OCI-LY1 (cell line): ENCODE data around the gene CTNNA3.

Source experiments
- H2AFZ ChIP-seq: fragments of 200-600 bp; sonication (generic), shearing (Covaris generic); 2 replicates; pipeline ENCODE4 v1.6.0; 2014; ENCODE audit warnings: antibody characterized with exemption, mild to moderate bottlenecking, low read length
- H3F3A ChIP-seq: fragments of 200-600 bp; sonication (generic), shearing (Covaris generic); 2 replicates; pipeline ENCODE4 v1.6.0; 2014; ENCODE audit warnings: mild to moderate bottlenecking, antibody characterized with exemption, low read length, moderate library complexity; ENCODE audit not compliant: insufficient read depth
- H3K27ac ChIP-seq: fragments of 200-600 bp; sonication (generic); 2 replicates; pipeline ENCODE4 v1.5.1; 2014; ENCODE audit warnings: low read length, mixed run types, mild to moderate bottlenecking, low read depth; ENCODE audit not compliant: poor library complexity, severe bottlenecking
- H3K27me3 ChIP-seq: fragments of 200-600 bp; sonication (generic); 2 replicates; pipeline ENCODE4 v1.6.0; 2014; ENCODE audit warnings: antibody characterized with exemption, mild to moderate bottlenecking, low read length, moderate library complexity; ENCODE audit not compliant: insufficient read depth
- H3K36me3 ChIP-seq: fragments of 200-600 bp; sonication (generic); 2 replicates; pipeline ENCODE4 v1.6.1; 2014; ENCODE audit warnings: mild to moderate bottlenecking, antibody characterized with exemption, low read length, moderate library complexity, mixed read lengths; ENCODE audit not compliant: insufficient read depth
- H3K4me1 ChIP-seq: fragments of 200-600 bp; sonication (generic); 2 replicates; pipeline ENCODE4 v1.5.1; 2014; ENCODE audit warnings: mild to moderate bottlenecking, low read length, moderate library complexity; ENCODE audit not compliant: insufficient read depth, severe bottlenecking
- H3K4me2 ChIP-seq: fragments of 200-600 bp; sonication (generic), shearing (Covaris generic); 2 replicates; pipeline ENCODE4 v1.6.1; 2014; ENCODE audit warnings: low read length
- H3K4me3 ChIP-seq: fragments of 200-600 bp; sonication (generic); 2 replicates; pipeline ENCODE4 v1.5.1; 2014; ENCODE audit warnings: low read length, low read depth, mild to moderate bottlenecking, mixed read lengths; ENCODE audit not compliant: poor library complexity, severe bottlenecking
- H3K79me2 ChIP-seq: fragments of 200-600 bp; shearing (Covaris generic); 2 replicates; pipeline ENCODE4 v1.6.1; 2016; ENCODE audit warnings: mixed run types, low read length, mixed read lengths; ENCODE audit not compliant: insufficient read depth
- H3K9ac ChIP-seq: fragments of 200-600 bp; sonication (generic), shearing (Covaris generic); 2 replicates; pipeline ENCODE4 v1.6.1; 2014; ENCODE audit warnings: mild to moderate bottlenecking, low read length, mixed read lengths
- H3K9me2 ChIP-seq: fragments of 200-600 bp; sonication (generic), shearing (Covaris generic); 2 replicates; pipeline ENCODE4 v1.6.1; 2014; ENCODE audit warnings: low read depth, mild to moderate bottlenecking, low read length, mixed read lengths
- H3K9me3 ChIP-seq: fragments of 200-600 bp; shearing (Covaris generic); 2 replicates; pipeline ENCODE4 v1.6.1; 2014; ENCODE audit warnings: low read length, mixed read lengths
- H4K20me1 ChIP-seq: fragments of 200-600 bp; sonication (generic), shearing (Covaris generic); 2 replicates; pipeline ENCODE4 v1.6.0; 2016; ENCODE audit warnings: mild to moderate bottlenecking, low read length; ENCODE audit not compliant: insufficient read depth
- EZH2 ChIP-seq: fragments of 200-600 bp; sonication (generic), shearing (Covaris generic); IDR thresholded peaks from 2 replicates; pipeline ENCODE4 v1.8.0; 2017; ENCODE audit warnings: borderline replicate concordance, mixed run types, mild to moderate bottlenecking, antibody characterized with exemption, low read length, moderate library complexity, mixed read lengths
- TF ChIP-seq, protein P1 (sequence below): fragments of 200-600 bp; sonication (generic), shearing (Covaris generic); IDR thresholded peaks from 2 replicates; pipeline ENCODE4 v1.5.1; 2017; ENCODE audit warnings: mild to moderate bottlenecking, antibody characterized with exemption, low read length, moderate library complexity, mixed read lengths

Gene CTNNA3

DNA sequence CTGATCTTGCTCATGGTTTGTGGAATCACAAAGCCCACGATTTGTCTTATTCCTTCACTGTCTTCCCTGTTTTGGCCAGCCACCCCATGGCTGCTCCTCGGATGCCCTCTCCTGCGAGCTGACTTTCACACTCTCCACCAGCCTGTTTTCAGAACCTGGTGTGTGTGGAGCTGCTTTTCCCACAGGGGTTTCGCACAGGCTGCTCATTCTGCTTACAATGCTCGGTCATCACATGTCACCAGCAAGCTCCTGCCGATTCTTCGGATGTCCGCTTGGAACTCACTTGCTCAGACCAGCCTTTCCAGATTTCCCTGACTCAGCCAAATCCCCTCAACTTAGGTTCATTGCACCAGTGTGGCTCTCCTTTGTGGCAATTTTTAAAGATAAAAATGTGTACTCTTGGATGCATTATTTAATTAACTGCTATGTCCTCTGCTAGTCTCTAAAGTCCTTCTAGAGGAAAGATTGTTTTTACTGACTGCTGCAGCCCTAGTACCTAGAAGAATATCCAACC is 1788.7 kb downstream of the CTNNA3 start:
- no peaks in the 10 kb centered on the region for H3K4me1 ChIP-seq
- no peaks in the 10 kb centered on the region for H3F3A ChIP-seq
- H2AFZ ChIP-seq: no peak overlapping the region
- no peaks in the 10 kb centered on the region for H3K79me2 ChIP-seq
- H3K36me3 ChIP-seq: no peaks in the 10 kb centered on the region
- H3K27ac ChIP-seq: no peak overlapping the region
- no peak overlapping the region for H3K4me3 ChIP-seq
- no peak overlapping the region for H3K9ac ChIP-seq
- no peaks in the 10 kb centered on the region for H3K27me3 ChIP-seq
- H3K4me2 ChIP-seq: no peak overlapping the region
- no peaks in the 10 kb centered on the region for H3K9me3 ChIP-seq
- TF ChIP-seq, protein P1, sequence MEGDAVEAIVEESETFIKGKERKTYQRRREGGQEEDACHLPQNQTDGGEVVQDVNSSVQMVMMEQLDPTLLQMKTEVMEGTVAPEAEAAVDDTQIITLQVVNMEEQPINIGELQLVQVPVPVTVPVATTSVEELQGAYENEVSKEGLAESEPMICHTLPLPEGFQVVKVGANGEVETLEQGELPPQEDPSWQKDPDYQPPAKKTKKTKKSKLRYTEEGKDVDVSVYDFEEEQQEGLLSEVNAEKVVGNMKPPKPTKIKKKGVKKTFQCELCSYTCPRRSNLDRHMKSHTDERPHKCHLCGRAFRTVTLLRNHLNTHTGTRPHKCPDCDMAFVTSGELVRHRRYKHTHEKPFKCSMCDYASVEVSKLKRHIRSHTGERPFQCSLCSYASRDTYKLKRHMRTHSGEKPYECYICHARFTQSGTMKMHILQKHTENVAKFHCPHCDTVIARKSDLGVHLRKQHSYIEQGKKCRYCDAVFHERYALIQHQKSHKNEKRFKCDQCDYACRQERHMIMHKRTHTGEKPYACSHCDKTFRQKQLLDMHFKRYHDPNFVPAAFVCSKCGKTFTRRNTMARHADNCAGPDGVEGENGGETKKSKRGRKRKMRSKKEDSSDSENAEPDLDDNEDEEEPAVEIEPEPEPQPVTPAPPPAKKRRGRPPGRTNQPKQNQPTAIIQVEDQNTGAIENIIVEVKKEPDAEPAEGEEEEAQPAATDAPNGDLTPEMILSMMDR: no peak
- no peak for TF ChIP-seq EZH2
- no peaks in the 10 kb centered on the region for H4K20me1 ChIP-seq
- no peaks in the 10 kb centered on the region for H3K9me2 ChIP-seq

DNA sequence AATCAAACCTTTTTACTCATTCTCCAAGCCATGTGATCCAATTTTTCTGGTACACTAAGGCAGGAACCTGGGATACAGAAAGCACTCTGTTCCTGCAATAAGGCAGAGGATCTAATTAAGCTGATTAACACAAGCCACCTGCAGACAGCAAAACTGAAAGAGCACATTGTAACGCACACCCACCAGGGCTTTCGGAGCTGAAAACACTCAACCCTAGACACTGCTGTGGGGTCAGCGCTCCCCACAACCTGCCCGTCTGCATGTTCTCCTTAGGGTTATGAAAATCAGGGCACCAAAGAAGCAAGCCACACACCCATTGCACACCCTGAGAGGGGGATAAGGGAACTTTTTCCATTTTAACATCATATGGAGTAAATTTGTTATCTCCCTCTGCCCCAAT is 1792.4 kb downstream of the CTNNA3 start:
- Histone ChIP-seq H3K4me1 (peaks cover 4% of the 10 kb centered on the region), H3K9me3 (no peaks in the 10 kb centered on the region), H3K9ac (no peak overlapping the region), H3F3A (no peaks in the 10 kb centered on the region), H2AFZ (no peak overlapping the region), H3K27ac (no peak overlapping the region), H4K20me1 (no peaks in the 10 kb centered on the region), H3K36me3 (no peaks in the 10 kb centered on the region), H3K4me3 (no peak overlapping the region), H3K4me2 (no peak overlapping the region), H3K9me2 (no peaks in the 10 kb centered on the region), H3K79me2 (no peaks in the 10 kb centered on the region), H3K27me3 (no peaks in the 10 kb centered on the region)
- TF ChIP-seq EZH2: no peak
- TF ChIP-seq, protein P1: no peak

DNA sequence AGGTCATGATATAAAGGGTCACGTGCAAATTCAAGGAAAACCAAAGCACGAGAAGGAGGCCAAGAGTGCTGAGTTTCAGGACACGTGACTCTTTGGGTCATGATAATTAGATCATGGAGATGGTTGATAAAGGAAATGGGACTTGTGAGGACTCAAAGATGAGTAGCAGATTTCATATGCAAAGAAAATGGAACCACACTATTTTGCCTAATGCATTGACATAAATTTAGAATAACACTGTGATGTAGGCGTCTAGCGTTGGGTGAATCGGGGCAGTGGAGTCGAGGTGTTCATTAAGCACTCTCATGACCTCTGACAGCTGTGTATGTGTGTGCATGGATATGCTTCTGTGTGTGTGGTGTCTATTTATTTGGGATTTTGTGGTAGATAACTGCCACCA is 1795.7 kb downstream of the CTNNA3 start:
- Histone ChIP-seq H3K9me2 (no peaks in the 10 kb centered on the region), H3K79me2 (no peaks in the 10 kb centered on the region), H4K20me1 (no peaks in the 10 kb centered on the region), H3F3A (no peaks in the 10 kb centered on the region), H3K4me1 (peaks cover 15% of the 10 kb centered on the region), H3K36me3 (no peaks in the 10 kb centered on the region), H3K9ac (no peak overlapping the region), H3K27ac (no peak overlapping the region), H3K4me2 (no peak overlapping the region), H3K27me3 (no peaks in the 10 kb centered on the region), H2AFZ (no peak overlapping the region), H3K9me3 (no peaks in the 10 kb centered on the region), H3K4me3 (no peak overlapping the region)
- TF ChIP-seq EZH2: no peak
- TF ChIP-seq, protein P1: no peak
